ENCODE measurements around the gene AP2A1. TPM values are rescaled to one million over a fixed set of nuclear protein-coding genes. Genes with fewer than 3 reads are reported as not detected.

Gene AP2A1
- total RNA-seq, 1 experiment from 2014 or later = 119 TPM

DNA sequence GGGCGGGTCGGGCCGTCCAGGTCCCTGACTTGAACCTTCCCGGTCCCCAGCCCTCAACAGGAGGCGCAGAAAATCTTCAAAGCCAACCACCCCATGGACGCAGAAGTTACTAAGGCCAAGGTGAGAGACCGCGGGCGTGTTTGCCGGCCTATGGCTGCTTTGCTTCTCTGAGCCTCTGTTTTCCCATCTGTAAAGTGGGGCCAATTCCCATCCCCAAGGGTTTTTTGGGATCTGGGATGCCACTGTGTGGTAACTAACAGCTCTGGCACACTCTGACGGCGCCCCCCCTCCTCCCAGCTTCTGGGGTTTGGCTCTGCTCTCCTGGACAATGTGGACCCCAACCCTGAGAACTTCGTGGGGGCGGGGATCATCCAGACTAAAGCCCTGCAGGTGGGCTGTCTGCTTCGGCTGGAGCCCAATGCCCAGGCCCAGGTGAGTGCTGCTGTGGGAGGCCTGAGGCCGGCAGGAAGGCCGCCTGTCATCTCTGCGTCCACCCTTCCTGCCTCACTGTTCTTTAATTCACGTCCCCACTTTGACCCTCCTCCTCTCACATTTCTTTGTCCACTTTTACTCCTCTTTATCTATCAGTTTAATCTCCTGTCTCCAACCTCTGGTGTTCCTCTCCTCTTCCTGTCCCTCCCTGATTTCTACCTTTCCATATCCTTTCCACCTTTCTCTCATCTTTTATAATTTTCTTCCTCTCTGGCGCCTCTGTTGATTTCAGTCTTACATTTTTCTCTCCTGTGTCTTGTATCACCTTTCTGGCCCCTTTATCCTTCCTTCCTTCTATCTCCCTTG lies 39.2 kb downstream of the AP2A1 start:
- ChIA-PET CTCF (interaction anchor here (0.7 to 2.1 kb wide), 20 partner anchors 10 to 166 kb away, joined by 3 to 13 read pairs (median 6); partner anchors contain the start of genes AP2A1, CPT1C, MED25 and PNKP), POLR2A (interaction anchor here (0.7 kb wide), 1 partner anchor 59 kb away, joined by 10 read pairs; no protein-coding TSS in a partner anchor)
- Mint-ChIP-seq H3K27ac (peak overlapping the region; percentile 90), H3K9me3 (no peaks in the 10 kb centered on the region), H3K4me3 (0 out of 2 replicates have a peak overlapping the region, but pooled peaks have one; percentile 30), H3K4me1 (peaks cover 32% of the 10 kb centered on the region), H3K36me3 (peaks cover 15% of the 10 kb centered on the region), H3K27me3 (ENCODE audit: low read depth) (peaks cover 5% of the 10 kb centered on the region; the same call in 1 of the 2 replicates)
- DNase-seq (ENCODE audit: low spot score) (no peak), ATAC-seq (no peak)
- peak; percentile 85 for TF ChIP-seq GTF2I (CRISPR knock-in tag; conservative IDR thresholded peaks at IDR 0.05)
- TF ChIP-seq, protein P1, sequence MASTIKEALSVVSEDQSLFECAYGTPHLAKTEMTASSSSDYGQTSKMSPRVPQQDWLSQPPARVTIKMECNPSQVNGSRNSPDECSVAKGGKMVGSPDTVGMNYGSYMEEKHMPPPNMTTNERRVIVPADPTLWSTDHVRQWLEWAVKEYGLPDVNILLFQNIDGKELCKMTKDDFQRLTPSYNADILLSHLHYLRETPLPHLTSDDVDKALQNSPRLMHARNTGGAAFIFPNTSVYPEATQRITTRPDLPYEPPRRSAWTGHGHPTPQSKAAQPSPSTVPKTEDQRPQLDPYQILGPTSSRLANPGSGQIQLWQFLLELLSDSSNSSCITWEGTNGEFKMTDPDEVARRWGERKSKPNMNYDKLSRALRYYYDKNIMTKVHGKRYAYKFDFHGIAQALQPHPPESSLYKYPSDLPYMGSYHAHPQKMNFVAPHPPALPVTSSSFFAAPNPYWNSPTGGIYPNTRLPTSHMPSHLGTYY (CRISPR knock-in tag; IDR thresholded peaks at IDR 0.05) = no peak

DNA sequence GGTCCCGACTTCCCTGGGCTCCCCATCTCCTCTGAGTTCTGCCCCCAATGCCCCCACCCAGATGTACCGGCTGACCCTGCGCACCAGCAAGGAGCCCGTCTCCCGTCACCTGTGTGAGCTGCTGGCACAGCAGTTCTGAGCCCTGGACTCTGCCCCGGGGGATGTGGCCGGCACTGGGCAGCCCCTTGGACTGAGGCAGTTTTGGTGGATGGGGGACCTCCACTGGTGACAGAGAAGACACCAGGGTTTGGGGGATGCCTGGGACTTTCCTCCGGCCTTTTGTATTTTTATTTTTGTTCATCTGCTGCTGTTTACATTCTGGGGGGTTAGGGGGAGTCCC lies 39.8 kb downstream of the AP2A1 start:
- DNase-seq (ENCODE audit: low spot score) (no peak), ATAC-seq (no peak)
- TF ChIP-seq, protein P2, sequence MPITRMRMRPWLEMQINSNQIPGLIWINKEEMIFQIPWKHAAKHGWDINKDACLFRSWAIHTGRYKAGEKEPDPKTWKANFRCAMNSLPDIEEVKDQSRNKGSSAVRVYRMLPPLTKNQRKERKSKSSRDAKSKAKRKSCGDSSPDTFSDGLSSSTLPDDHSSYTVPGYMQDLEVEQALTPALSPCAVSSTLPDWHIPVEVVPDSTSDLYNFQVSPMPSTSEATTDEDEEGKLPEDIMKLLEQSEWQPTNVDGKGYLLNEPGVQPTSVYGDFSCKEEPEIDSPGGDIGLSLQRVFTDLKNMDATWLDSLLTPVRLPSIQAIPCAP (CRISPR knock-in tag; IDR thresholded peaks at IDR 0.05) = no peak
- no peak for TF ChIP-seq ZNF219 (CRISPR knock-in tag; IDR thresholded peaks at IDR 0.05; ENCODE audit: borderline replicate concordance)
- no peak for TF ChIP-seq KAT7 (CRISPR knock-in tag; IDR thresholded peaks at IDR 0.05; ENCODE audit: borderline replicate concordance)
- TF ChIP-seq TP53 (CRISPR knock-in tag; IDR thresholded peaks at IDR 0.05) = no peak
- TF ChIP-seq ZNF317 (CRISPR knock-in tag; IDR thresholded peaks at IDR 0.05; ENCODE audit: borderline replicate concordance, low read depth) = no peak
- no peak for TF ChIP-seq SOX15 (CRISPR knock-in tag; IDR thresholded peaks at IDR 0.05)
- TF ChIP-seq, protein P3, sequence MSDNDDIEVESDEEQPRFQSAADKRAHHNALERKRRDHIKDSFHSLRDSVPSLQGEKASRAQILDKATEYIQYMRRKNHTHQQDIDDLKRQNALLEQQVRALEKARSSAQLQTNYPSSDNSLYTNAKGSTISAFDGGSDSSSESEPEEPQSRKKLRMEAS (CRISPR knock-in tag; IDR thresholded peaks at IDR 0.05) = no peak
- TF ChIP-seq GABPB1 (CRISPR knock-in tag; IDR thresholded peaks at IDR 0.05) = no peak
- TF ChIP-seq PRRX2 (CRISPR knock-in tag; IDR thresholded peaks at IDR 0.05) = no peak
- no peak for TF ChIP-seq JUN (CRISPR knock-in tag; IDR thresholded peaks at IDR 0.05)
- TF ChIP-seq, protein P4, sequence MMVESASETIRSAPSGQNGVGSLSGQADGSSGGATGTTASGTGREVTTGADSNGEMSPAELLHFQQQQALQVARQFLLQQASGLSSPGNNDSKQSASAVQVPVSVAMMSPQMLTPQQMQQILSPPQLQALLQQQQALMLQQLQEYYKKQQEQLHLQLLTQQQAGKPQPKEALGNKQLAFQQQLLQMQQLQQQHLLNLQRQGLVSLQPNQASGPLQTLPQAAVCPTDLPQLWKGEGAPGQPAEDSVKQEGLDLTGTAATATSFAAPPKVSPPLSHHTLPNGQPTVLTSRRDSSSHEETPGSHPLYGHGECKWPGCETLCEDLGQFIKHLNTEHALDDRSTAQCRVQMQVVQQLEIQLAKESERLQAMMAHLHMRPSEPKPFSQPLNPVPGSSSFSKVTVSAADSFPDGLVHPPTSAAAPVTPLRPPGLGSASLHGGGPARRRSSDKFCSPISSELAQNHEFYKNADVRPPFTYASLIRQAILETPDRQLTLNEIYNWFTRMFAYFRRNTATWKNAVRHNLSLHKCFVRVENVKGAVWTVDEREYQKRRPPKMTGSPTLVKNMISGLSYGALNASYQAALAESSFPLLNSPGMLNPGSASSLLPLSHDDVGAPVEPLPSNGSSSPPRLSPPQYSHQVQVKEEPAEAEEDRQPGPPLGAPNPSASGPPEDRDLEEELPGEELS (CRISPR knock-in tag; IDR thresholded peaks at IDR 0.05) = no peak
- TF ChIP-seq, protein P5, sequence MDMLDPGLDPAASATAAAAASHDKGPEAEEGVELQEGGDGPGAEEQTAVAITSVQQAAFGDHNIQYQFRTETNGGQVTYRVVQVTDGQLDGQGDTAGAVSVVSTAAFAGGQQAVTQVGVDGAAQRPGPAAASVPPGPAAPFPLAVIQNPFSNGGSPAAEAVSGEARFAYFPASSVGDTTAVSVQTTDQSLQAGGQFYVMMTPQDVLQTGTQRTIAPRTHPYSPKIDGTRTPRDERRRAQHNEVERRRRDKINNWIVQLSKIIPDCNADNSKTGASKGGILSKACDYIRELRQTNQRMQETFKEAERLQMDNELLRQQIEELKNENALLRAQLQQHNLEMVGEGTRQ (CRISPR knock-in tag; IDR thresholded peaks at IDR 0.05) = no peak
- TF ChIP-seq, protein P6, sequence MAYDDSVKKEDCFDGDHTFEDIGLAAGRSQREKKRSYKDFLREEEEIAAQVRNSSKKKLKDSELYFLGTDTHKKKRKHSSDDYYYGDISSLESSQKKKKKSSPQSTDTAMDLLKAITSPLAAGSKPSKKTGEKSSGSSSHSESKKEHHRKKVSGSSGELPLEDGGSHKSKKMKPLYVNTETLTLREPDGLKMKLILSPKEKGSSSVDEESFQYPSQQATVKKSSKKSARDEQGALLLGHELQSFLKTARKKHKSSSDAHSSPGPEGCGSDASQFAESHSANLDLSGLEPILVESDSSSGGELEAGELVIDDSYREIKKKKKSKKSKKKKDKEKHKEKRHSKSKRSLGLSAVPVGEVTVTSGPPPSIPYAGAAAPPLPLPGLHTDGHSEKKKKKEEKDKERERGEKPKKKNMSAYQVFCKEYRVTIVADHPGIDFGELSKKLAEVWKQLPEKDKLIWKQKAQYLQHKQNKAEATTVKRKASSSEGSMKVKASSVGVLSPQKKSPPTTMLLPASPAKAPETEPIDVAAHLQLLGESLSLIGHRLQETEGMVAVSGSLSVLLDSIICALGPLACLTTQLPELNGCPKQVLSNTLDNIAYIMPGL (CRISPR knock-in tag; IDR thresholded peaks at IDR 0.05) = no peak
- TF ChIP-seq, protein P7, sequence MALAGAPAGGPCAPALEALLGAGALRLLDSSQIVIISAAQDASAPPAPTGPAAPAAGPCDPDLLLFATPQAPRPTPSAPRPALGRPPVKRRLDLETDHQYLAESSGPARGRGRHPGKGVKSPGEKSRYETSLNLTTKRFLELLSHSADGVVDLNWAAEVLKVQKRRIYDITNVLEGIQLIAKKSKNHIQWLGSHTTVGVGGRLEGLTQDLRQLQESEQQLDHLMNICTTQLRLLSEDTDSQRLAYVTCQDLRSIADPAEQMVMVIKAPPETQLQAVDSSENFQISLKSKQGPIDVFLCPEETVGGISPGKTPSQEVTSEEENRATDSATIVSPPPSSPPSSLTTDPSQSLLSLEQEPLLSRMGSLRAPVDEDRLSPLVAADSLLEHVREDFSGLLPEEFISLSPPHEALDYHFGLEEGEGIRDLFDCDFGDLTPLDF (CRISPR knock-in tag; IDR thresholded peaks at IDR 0.05) = no peak
- TF ChIP-seq IRF2 (CRISPR knock-in tag; IDR thresholded peaks at IDR 0.05; ENCODE audit: borderline replicate concordance, low read depth) = no peak
- TF ChIP-seq ATF1 (CRISPR knock-in tag; IDR thresholded peaks at IDR 0.05) = no peak
- Mint-ChIP-seq H3K27ac (0 out of 2 replicates have a peak overlapping the region, but pooled peaks have one; percentile 90), H3K9me3 (no peaks in the 10 kb centered on the region), H3K4me3 (no peak overlapping the region), H3K36me3 (peaks cover 15% of the 10 kb centered on the region), H3K4me1 (peaks cover 32% of the 10 kb centered on the region), H3K27me3 (ENCODE audit: low read depth) (peaks cover 5% of the 10 kb centered on the region; the same call in 1 of the 2 replicates)
- POLR2A ChIA-PET = no interaction called here
- CTCF ChIA-PET = interaction anchor here (1.0 kb wide), 1 partner anchor 236 kb away, joined by 3 read pairs; no protein-coding TSS in a partner anchor
